Mucosa of rectum (tissue), 2 donors: ENCODE results near the gene CDC20B.
A peak's percentile ranks its signal among the peaks of the same experiment; 100 is the strongest.

Source experiments
- H3K27ac ChIP-seq, 2 donors: one replicate each; pipeline ENCODE4 v1.7.0; 2013; ENCODE audit warnings: inconsistent platforms in 2 of 2, low read depth in 2 of 2, low read length in 2 of 2
- H3K27me3 ChIP-seq, 2 donors: one replicate each; pipeline ENCODE4 v1.7.0; 2013; ENCODE audit warnings: low read length in 2 of 2; ENCODE audit not compliant: control insufficient read depth in 2 of 2, insufficient read depth in 2 of 2
- H3K36me3 ChIP-seq, 2 donors: one replicate each; pipeline ENCODE4 v1.7.0; 2013; ENCODE audit warnings: low read length in 2 of 2; ENCODE audit not compliant: control insufficient read depth in 2 of 2, insufficient read depth in 2 of 2
- H3K4me1 ChIP-seq, 2 donors: one replicate each; pipeline ENCODE4 v1.7.0; 2013; ENCODE audit warnings: low read length in 2 of 2, mild to moderate bottlenecking in 1 of 2; ENCODE audit not compliant: control insufficient read depth in 2 of 2, insufficient read depth in 2 of 2
- H3K4me3 ChIP-seq, 2 donors: one replicate each; pipeline ENCODE4 v1.7.0; 2013; ENCODE audit warnings: low read length in 2 of 2
- H3K9ac ChIP-seq, 2 donors: one replicate each; pipeline ENCODE4 v1.7.0; 2013; ENCODE audit warnings: low read length in 2 of 2, low read depth in 1 of 2, mild to moderate bottlenecking in 1 of 2
- H3K9me3 ChIP-seq, 2 donors: one replicate each; pipeline ENCODE4 v1.7.0; 2013; ENCODE audit warnings: low read length in 2 of 2; ENCODE audit not compliant: control insufficient read depth in 2 of 2
- donor health status: healthy.
- donor health status: Normal muscosa, but diverticular disease.

Gene CDC20B

DNA sequence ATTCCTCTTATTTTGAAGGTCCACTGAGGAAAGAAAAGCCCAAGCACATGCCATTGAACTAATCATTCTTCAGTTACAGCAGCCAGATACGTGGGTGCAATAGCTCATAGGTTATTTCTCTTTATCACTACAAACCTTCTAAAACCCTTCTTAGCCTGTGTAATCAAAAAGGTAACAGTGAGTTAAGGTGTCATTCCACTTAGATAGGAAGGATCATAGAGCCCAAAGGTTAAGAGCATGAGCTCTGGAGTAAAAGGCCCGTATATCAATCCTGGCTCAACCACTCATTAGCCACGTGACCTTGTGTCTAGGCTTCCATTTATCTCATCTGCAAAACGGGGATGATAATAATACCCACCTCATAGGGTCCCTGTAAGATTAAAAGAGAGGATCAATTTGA, 10.3 kb downstream of the CDC20B start:
- H3K36me3 ChIP-seq = no peaks in the 10 kb centered on the region
- peaks cover 0 to 2% of the 10 kb centered on the region in 2 donors for H3K27me3 ChIP-seq
- H3K27ac ChIP-seq = no peak overlapping the region
- no peak overlapping the region for H3K4me3 ChIP-seq
- H3K9ac ChIP-seq = no peak overlapping the region
- no peaks in the 10 kb centered on the region for H3K4me1 ChIP-seq
- H3K9me3 ChIP-seq = no peaks in the 10 kb centered on the region

DNA sequence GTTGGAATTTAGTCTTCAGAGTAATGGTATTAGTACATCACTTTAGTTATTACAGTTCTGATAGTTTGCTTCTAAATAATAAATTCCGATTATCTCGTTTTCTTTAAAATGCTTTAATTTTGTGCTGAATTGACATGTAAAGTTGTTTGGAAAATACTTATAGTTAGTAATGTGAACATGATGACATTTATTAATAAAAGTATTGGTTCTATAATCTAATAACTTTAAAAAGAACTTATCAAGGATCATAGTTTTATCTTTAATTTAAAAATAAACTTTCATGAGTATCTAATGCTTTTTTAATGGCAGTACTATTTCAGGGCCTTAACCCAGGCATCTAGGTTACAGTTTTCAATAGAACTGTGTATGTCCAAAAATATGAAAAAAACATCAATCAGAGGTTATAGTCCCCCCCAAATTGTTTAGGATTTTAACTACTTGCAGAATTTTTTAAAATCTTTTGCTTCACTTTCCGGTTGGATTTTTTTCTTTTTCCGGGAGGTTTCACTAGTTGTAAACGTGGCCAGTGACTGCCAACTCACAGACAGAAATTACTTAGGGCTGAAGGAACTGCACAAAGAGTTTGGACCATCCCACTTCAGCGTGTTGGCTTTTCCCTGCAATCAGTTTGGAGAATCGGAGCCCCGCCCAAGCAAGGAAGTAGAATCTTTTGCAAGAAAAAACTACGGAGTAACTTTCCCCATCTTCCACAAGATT, 12.3 kb downstream of the CDC20B start:
- no peak overlapping the region for H3K9ac ChIP-seq
- no peak overlapping the region for H3K27ac ChIP-seq
- H3K36me3 ChIP-seq = no peaks in the 10 kb centered on the region
- no peaks in the 10 kb centered on the region for H3K9me3 ChIP-seq
- H3K4me3 ChIP-seq = peak overlapping the region; percentile 31 to 71
- H3K27me3 ChIP-seq = peaks cover 0 to 1% of the 10 kb centered on the region in 2 donors
- H3K4me1 ChIP-seq = no peaks in the 10 kb centered on the region

DNA sequence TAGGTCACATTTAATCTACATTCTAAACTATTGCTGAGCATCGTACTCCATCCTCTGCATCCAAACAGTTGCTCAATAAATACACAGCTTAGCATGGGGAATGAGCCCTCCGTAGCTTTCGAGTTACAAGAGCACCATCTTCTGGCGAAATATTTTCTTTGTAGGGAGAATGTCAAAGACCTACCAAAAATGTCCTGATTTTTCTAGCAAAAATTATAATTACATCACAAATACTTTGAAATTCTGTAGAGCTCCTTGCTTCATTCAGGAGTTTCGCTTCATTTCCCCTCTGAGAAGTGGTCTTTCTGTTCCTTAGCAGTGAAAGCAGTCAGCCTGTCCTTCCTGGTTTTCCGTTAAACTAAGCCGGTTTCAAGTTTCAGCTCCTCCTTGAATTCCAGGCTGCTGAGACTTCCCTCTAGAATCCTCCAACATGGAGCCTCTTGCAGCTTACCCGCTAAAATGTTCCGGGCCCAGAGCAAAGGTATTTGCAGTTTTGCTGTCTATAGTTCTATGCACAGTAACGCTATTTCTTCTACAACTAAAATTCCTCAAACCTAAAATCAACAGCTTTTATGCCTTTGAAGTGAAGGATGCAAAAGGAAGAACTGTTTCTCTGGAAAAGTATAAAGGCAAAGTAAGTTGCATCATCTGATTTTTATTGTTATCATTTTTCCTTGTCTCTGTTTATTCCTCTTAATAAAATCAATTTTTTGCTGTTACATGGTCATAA, 13.0 kb downstream of the CDC20B start, which contains the start of gene GPX8:
TSS of gene GPX8 (plus strand) at position 409 of the 730 bp plus-strand sequence. CDS start at position 431, 22 bp downstream.
- Histone ChIP-seq H3K27ac (peak within 1 kb of the TSS in 1 of 2 donors; percentile 57), H3K9ac (peak within 1 kb of the TSS in 1 of 2 donors; percentile 43), H3K27me3 (no peaks in the 10 kb centered on the region), H3K4me3 (peak within 1 kb of the TSS; percentile 31 to 71), H3K36me3 (no peaks in the 10 kb centered on the region), H3K9me3 (no peaks in the 10 kb centered on the region), H3K4me1 (no peaks in the 10 kb centered on the region)

DNA sequence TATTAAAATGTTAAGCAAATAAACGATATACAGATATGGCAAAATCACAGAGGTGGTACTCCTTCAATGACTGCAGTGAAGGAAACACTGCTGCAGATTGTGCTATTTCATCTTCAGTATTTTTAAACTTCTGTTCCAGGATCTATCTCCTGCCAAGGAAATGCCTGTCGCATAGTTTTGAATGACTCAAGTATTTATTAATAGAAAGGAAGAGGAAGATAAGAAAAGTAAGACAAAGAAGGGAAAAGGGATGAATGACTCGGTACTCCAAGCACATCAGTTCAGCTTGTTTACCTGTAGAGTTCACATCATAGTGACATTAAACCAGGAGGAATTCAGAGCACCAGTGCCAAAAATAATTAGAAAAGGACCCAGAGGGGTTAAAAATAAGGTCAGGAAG, 18.1 kb downstream of the CDC20B start:
- no peaks in the 10 kb centered on the region for H3K9me3 ChIP-seq
- H3K36me3 ChIP-seq = no peaks in the 10 kb centered on the region
- H3K9ac ChIP-seq = no peak overlapping the region
- H3K27me3 ChIP-seq = peaks cover 0 to 2% of the 10 kb centered on the region in 2 donors
- H3K4me1 ChIP-seq = no peaks in the 10 kb centered on the region
- no peak overlapping the region for H3K27ac ChIP-seq
- H3K4me3 ChIP-seq = no peak overlapping the region

DNA sequence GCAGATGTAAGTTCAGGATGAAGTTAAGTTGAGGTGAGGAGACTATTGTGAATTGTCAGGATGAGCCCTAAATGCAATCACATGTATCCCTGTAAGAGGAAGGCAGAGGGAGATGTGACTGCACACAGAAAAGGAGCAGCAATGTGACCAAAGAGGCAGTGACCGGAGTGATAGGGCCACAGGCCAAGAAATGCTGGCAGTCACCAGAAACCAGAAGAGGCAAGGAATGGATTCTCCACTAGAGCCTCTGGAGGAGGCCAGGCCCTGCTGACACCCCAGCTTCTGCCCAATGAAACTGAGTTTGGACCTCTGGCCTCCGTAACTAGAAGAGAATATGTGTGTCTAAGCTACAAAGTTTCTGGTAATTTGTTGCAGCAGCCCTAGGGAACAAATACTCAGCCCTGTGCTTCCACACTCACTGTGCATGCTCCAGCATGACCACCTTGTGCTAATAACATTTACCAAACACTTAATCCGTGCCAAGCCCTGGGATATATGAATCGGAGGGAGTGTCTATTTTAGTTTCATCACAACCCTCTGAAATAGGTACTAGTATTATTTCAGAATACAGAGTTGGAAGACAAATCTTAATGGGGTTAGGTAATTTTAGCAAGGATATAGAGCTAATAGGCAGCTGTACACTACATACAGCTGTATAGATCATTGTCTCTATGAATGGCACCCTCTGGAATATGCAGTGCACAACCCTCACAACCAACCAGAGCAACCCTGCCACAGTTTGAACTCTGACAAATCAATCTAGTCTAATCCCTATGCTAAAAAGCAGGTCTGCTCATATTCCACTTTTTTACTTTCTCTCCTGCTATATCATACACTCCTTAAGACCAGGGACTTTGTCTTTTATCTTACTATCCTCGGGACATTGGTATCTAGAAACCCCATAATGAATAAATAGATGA, 20.8 kb downstream of the CDC20B start:
- Histone ChIP-seq H3K9ac (no peak overlapping the region), H3K27ac (no peak overlapping the region), H3K9me3 (no peaks in the 10 kb centered on the region)

DNA sequence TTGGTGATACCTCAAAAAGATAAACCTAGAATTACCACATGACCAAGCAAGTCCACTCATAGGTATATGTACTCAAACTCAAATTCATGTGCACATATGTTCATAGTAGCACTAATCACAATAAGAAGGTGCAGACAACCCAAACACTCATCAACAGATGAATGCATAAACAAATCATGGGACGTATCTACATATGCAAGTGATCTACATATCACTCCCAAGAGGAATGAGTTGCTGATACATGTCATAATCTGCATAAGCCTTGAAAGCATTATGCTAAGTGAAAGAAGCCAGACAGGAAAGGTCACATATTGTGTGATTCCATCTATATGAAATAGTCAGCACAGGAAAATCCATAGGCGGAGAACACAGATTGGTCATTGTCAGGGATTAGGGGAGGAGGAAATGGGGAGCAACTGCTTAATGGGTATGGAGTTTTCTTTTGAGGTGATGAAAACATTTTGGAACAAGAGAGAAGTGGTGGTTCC, 23.6 kb downstream of the CDC20B start:
- H3K27me3 ChIP-seq = peaks cover 0 to 2% of the 10 kb centered on the region in 2 donors
- no peak overlapping the region for H3K4me3 ChIP-seq

More for the DNA sequence above, 20.8 kb downstream of the CDC20B start:
- Histone ChIP-seq H3K36me3 (no peaks in the 10 kb centered on the region), H3K4me1 (no peaks in the 10 kb centered on the region), H3K4me3 (no peak overlapping the region), H3K27me3 (peaks cover 0 to 2% of the 10 kb centered on the region in 2 donors)

DNA sequence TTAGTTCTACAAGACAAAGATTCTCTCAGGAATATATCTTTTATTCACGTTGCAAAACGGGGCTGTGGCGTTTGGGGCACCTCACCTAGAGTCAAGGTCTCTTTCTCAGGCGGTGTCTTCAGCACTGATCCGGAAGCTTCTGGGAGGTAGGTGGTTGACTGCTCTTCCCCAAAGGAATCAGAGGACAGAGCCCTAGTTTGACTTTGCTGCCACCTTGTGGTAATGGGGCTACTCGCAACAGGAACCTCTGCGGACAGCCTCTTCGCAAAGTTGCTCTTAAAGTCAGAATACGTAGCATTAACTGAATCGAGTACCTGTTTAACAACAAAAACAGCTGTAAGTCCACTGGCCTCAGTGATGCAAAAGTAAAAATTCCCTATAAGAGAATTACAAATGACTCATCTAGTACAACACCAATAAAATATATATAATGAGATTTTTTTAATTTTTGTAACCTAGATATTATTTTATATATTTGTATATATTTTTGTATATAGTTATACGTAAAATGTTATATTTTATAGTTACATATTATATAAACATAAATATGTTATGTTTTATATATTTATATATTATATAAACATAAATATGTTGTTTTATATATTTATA, 26.3 kb downstream of the CDC20B start:
- Histone ChIP-seq H3K36me3 (no peaks in the 10 kb centered on the region), H3K27ac (no peak overlapping the region), H3K4me1 (peaks cover 0 to 2% of the 10 kb centered on the region in 2 donors), H3K4me3 (no peak overlapping the region), H3K9ac (no peak overlapping the region), H3K9me3 (no peaks in the 10 kb centered on the region), H3K27me3 (no peaks in the 10 kb centered on the region)

More for the DNA sequence above, 23.6 kb downstream of the CDC20B start:
- Histone ChIP-seq H3K9ac (no peak overlapping the region), H3K36me3 (no peaks in the 10 kb centered on the region), H3K27ac (no peak overlapping the region), H3K4me1 (peaks cover 0 to 2% of the 10 kb centered on the region in 2 donors), H3K9me3 (no peaks in the 10 kb centered on the region)

DNA sequence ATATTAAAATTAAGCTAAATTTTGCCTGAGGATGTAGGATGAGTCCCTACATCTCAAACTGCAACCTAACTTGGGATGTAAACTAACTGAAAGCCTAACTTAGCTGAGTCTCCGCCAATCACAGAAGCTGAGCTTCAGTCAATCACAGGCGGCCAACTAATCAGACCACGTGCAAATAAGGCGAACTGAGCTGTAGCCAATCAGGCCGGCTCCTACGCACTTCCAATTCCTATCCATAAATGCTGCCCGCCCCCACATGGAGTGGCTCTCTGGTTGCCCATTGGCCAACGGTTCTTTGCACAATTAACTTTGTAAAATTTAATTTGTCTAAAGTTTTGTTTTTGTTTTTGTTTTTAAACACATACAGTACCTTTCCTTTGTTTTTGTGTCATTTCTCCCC, 26.9 kb downstream of the CDC20B start:
- Histone ChIP-seq H3K36me3 (no peaks in the 10 kb centered on the region), H3K27ac (no peak overlapping the region), H3K27me3 (peaks cover 0 to 5% of the 10 kb centered on the region in 2 donors), H3K9me3 (no peaks in the 10 kb centered on the region), H3K9ac (no peak overlapping the region), H3K4me1 (peaks cover 0 to 2% of the 10 kb centered on the region in 2 donors), H3K4me3 (no peak overlapping the region)

DNA sequence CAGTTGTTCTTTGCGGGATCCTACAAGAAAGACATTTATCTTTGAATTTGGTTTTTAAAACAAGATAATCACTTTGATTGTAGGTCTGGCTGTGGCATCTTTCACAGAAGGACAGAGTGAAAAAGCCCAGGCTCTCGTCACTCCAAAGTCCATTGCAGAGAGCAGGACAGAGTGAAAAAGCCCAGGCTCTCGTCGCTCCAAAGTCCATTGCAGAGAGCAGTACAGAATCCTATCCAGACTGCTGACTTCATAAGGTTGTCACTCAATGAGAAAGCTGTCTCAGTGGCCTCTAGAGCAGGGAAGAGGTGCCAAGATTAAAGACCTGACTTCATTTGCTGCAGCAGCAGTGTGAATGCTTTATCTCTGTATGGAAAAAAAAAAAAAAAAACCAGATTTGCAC, 29.4 kb downstream of the CDC20B start:
- no peaks in the 10 kb centered on the region for H3K36me3 ChIP-seq
- H3K27me3 ChIP-seq = peaks cover 0 to 7% of the 10 kb centered on the region in 2 donors
- no peaks in the 10 kb centered on the region for H3K9me3 ChIP-seq
- no peak overlapping the region for H3K27ac ChIP-seq
- no peak overlapping the region for H3K9ac ChIP-seq
- no peak overlapping the region for H3K4me3 ChIP-seq
- peaks cover 0 to 2% of the 10 kb centered on the region in 2 donors for H3K4me1 ChIP-seq
